Astrocyte (in vitro differentiated cells and primary cell): Measurements from ENCODE around the gene CDH13. TPM values are rescaled to one million over a fixed set of nuclear protein-coding genes. Genes with fewer than 3 reads are reported as not detected.

ENCODE experiments used
- DNase-seq: peaks from one replicate; pipeline ENCODE4 v3.0.0-alpha.2; 2010; ENCODE audit warnings: low read depth
- FAIRE-seq: peaks from 2 replicates; lab custom pipeline; 2011; peaks lifted over from hg19 to GRCh38; lab: Jason Lieb, UNC
- H2AFZ ChIP-seq: 2 replicates; pipeline ENCODE4 v1.6.0; 2012; ENCODE audit warnings: low read depth, low read length, inconsistent platforms
- H3K27ac ChIP-seq: 2 replicates; pipeline ENCODE4 v1.5.1; 2011; ENCODE audit warnings: low read depth, low read length, inconsistent platforms
- H3K27me3 ChIP-seq: 2 replicates; pipeline ENCODE4 v1.6.0; 2011; ENCODE audit warnings: low read length, inconsistent platforms; ENCODE audit not compliant: insufficient read depth
- H3K36me3 ChIP-seq: 2 replicates; pipeline ENCODE4 v1.5.1; 2011; ENCODE audit warnings: low read length, inconsistent platforms; ENCODE audit not compliant: insufficient read depth
- H3K4me1 ChIP-seq: 2 replicates; pipeline ENCODE4 v1.5.1; 2011; ENCODE audit warnings: low read length, inconsistent platforms; ENCODE audit not compliant: insufficient read depth
- H3K4me2 ChIP-seq: 2 replicates; pipeline ENCODE4 v1.6.0; 2012; ENCODE audit warnings: low read length, inconsistent platforms
- H3K4me3 ChIP-seq: 2 replicates; pipeline ENCODE4 v1.5.1; 2011; ENCODE audit warnings: low read depth, mild to moderate bottlenecking, low read length, inconsistent platforms; ENCODE audit not compliant: insufficient read depth
- H3K79me2 ChIP-seq: 2 replicates; pipeline ENCODE4 v1.6.0; 2012; ENCODE audit warnings: mild to moderate bottlenecking, low read length, inconsistent platforms; ENCODE audit not compliant: insufficient read depth
- H3K9ac ChIP-seq: 2 replicates; pipeline ENCODE4 v1.6.0; 2012; ENCODE audit warnings: mild to moderate bottlenecking, low read length, inconsistent platforms
- H3K9me3 ChIP-seq: 2 replicates; pipeline ENCODE4 v1.5.1; 2012; ENCODE audit warnings: low read depth, mild to moderate bottlenecking, low read length, inconsistent platforms; ENCODE audit not compliant: insufficient read depth
- H4K20me1 ChIP-seq: 2 replicates; pipeline ENCODE4 v1.6.0; 2012; ENCODE audit warnings: low read length, inconsistent platforms; ENCODE audit not compliant: insufficient read depth
- H3K27ac Mint-ChIP-seq: one replicate; pipeline ENCODE4 v1.8.0; 2021; ENCODE audit warnings: mild to moderate bottlenecking, mixed read lengths; ENCODE audit not compliant: unreplicated experiment
- H3K27me3 Mint-ChIP-seq: one replicate; pipeline ENCODE4 v1.8.0; 2021; ENCODE audit warnings: low read depth, mixed read lengths; ENCODE audit not compliant: unreplicated experiment
- H3K36me3 Mint-ChIP-seq: one replicate; pipeline ENCODE4 v1.8.0; 2021; ENCODE audit warnings: low read depth, mixed read lengths; ENCODE audit not compliant: unreplicated experiment
- H3K4me1 Mint-ChIP-seq: one replicate; pipeline ENCODE4 v1.8.0; 2021; ENCODE audit warnings: low read depth, mixed read lengths; ENCODE audit not compliant: unreplicated experiment
- H3K4me3 Mint-ChIP-seq: one replicate; pipeline ENCODE4 v1.8.0; 2021; ENCODE audit warnings: mild to moderate bottlenecking, moderate library complexity, mixed read lengths; ENCODE audit not compliant: unreplicated experiment
- H3K9me3 Mint-ChIP-seq: one replicate; pipeline ENCODE4 v1.8.0; 2021; ENCODE audit warnings: mild to moderate bottlenecking, mixed read lengths; ENCODE audit not compliant: unreplicated experiment
- CTCF ChIP-seq: IDR thresholded peaks from 2 replicates; pipeline ENCODE4 v1.5.1; 2011; ENCODE audit warnings: low read depth, mild to moderate bottlenecking, inconsistent platforms, low read length, moderate library complexity; ENCODE audit not compliant: insufficient read depth
- EZH2 ChIP-seq: IDR thresholded peaks from 2 replicates; pipeline ENCODE4 v1.6.1; 2012; ENCODE audit warnings: mild to moderate bottlenecking, low read length, inconsistent platforms; ENCODE audit not compliant: insufficient read depth
- total RNA-seq: library from RNA; stranded (reverse); gene quantifications from 2 replicates; pipeline ENCODE4 v1.2.1, GENCODE V29; 2021

Gene CDH13
- total RNA-seq, 1 donor from 2014 or later = 41.7 TPM

DNA sequence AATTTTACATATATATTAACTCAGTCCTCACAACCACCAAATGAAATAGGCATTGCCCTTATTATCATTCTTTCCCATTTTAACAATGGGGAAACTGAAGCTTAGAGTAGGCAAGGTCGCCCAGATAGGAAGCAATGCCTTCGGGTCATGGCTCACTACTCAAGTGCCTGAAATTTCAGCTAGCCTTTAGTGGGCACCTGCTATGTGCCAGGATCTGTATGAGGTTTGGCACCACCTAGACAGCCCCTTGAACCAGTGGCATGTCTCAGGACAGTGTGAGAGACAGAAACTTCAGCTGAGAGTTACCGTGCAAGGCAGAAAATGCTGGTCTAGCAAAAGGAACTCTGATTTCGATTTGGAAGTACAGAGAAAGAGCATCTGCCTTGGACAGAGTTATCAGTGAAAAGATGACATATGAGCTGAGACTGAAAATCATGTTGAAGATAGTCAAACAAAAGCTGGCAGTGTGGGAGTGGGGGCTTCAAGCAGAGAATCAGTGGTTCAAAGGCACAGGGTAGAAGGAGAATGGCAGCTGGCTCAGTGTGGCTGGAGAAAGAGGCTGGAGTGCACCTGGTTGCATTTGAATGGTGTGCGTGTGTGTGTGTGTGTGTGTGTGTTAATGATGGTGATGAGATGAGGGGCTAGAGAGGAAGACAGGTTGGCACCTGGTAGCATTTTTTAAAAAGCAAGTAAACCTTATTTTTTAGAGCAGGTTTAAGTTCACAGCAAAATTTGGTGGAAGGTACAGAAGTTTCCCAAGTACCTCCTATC is 29.1 kb downstream of the CDH13 start:
- H3K36me3 Mint-ChIP-seq = no peaks in the 10 kb centered on the region
- H3K4me1 Mint-ChIP-seq = peaks cover 71% of the 10 kb centered on the region
- peak overlapping the region; percentile 81 for H3K4me2 ChIP-seq
- no peak overlapping the region for H3K4me3 ChIP-seq
- peak overlapping the region; percentile 96 for H3K27ac Mint-ChIP-seq
- H3K4me3 Mint-ChIP-seq = no peak overlapping the region
- H2AFZ ChIP-seq = no peak overlapping the region
- H3K4me1 ChIP-seq = peaks cover 41% of the 10 kb centered on the region
- TF ChIP-seq EZH2 (no peak), CTCF (no peak)
- no peaks in the 10 kb centered on the region for H3K36me3 ChIP-seq
- no peaks in the 10 kb centered on the region for H3K9me3 Mint-ChIP-seq
- peak overlapping the region; percentile 65 for H3K9ac ChIP-seq
- no peaks in the 10 kb centered on the region for H3K9me3 ChIP-seq
- H3K27ac ChIP-seq = peak overlapping the region; percentile 93
- H3K27me3 ChIP-seq = no peaks in the 10 kb centered on the region
- no peaks in the 10 kb centered on the region for H3K27me3 Mint-ChIP-seq
- peaks cover 72% of the 10 kb centered on the region for H3K79me2 ChIP-seq
- DNase-seq = no peak
- no peaks in the 10 kb centered on the region for H4K20me1 ChIP-seq
- no peak for FAIRE-seq

DNA sequence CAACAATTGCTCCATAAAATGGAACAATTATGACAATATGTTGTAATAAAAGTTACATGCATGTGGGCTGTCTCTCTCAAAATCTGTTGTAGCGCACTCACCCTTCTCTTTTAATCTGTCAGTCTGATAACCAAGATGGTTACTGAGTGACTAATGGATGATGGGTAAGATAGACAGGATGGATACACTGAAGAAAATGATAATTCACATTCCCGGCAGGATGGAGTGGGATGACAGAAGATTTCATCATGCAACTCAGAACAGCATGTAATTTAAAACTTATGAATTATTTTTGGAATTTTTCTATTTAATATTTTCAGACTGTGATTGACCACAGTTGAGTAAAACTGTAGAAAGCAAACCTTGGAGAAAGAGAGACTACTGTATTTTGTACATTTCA is 30.5 kb downstream of the CDH13 start:
- no peak for TF ChIP-seq CTCF
- no peak for TF ChIP-seq EZH2
- H3K27ac ChIP-seq = peak overlapping the region; percentile 93
- no peaks in the 10 kb centered on the region for H3K36me3 ChIP-seq
- H3K4me3 ChIP-seq = no peak overlapping the region
- no peak overlapping the region for H3K9ac ChIP-seq
- H3K4me3 Mint-ChIP-seq = no peak overlapping the region
- H3K79me2 ChIP-seq = peaks cover 71% of the 10 kb centered on the region
- DNase-seq (peak; percentile 39), FAIRE-seq (no peak)
- peaks cover 41% of the 10 kb centered on the region for H3K4me1 ChIP-seq
- H2AFZ ChIP-seq = no peak overlapping the region
- no peaks in the 10 kb centered on the region for H3K9me3 Mint-ChIP-seq
- no peaks in the 10 kb centered on the region for H3K9me3 ChIP-seq
- no peaks in the 10 kb centered on the region for H3K27me3 Mint-ChIP-seq
- peak overlapping the region; percentile 88 for H3K27ac Mint-ChIP-seq
- H3K4me2 ChIP-seq = no peak overlapping the region
- H3K36me3 Mint-ChIP-seq = no peaks in the 10 kb centered on the region
- no peaks in the 10 kb centered on the region for H3K27me3 ChIP-seq
- peaks cover 63% of the 10 kb centered on the region for H3K4me1 Mint-ChIP-seq
- no peaks in the 10 kb centered on the region for H4K20me1 ChIP-seq

DNA sequence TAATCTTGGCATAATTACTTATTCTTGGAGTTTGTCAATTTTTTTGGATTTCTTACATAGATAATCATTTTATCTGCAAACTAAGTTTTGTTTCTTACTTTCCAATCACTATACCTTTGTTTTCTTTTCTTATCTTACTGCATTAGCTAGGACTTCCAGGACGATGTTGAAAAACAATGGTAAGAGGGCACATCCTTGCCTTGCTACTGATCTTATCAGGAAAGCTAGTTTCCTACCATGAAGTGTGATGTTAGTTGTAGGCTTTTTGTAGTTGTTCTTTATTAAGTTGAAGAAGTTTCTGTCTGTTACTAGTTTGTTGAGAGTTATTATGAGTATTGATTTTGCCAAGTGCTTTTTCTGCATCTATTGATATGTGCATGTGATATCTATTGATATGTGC is 31.0 kb downstream of the CDH13 start:
- no peaks in the 10 kb centered on the region for H3K9me3 ChIP-seq
- H3K36me3 Mint-ChIP-seq = no peaks in the 10 kb centered on the region
- peak overlapping the region; percentile 3 for H3K4me2 ChIP-seq
- H3K4me1 ChIP-seq = peaks cover 40% of the 10 kb centered on the region
- DNase-seq (no peak), FAIRE-seq (no peak)
- no peaks in the 10 kb centered on the region for H3K9me3 Mint-ChIP-seq
- no peaks in the 10 kb centered on the region for H3K27me3 Mint-ChIP-seq
- no peaks in the 10 kb centered on the region for H3K27me3 ChIP-seq
- H3K36me3 ChIP-seq = no peaks in the 10 kb centered on the region
- H3K27ac Mint-ChIP-seq = peak overlapping the region; percentile 88
- H3K79me2 ChIP-seq = peaks cover 71% of the 10 kb centered on the region
- no peak overlapping the region for H3K4me3 ChIP-seq
- no peak overlapping the region for H2AFZ ChIP-seq
- H3K9ac ChIP-seq = no peak overlapping the region
- H3K27ac ChIP-seq = peak overlapping the region; percentile 93
- TF ChIP-seq EZH2 = no peak
- no peak for TF ChIP-seq CTCF
- H4K20me1 ChIP-seq = no peaks in the 10 kb centered on the region
- peaks cover 58% of the 10 kb centered on the region for H3K4me1 Mint-ChIP-seq
- no peak overlapping the region for H3K4me3 Mint-ChIP-seq
